IPS-15b (cell line): Measurements from ENCODE around the gene EED.

Experiments used
- H3K27me3 ChIP-seq: one replicate; pipeline ENCODE4 v1.6.1; 2013; ENCODE audit warnings: low read length; ENCODE audit not compliant: control insufficient read depth, insufficient read depth
- H3K36me3 ChIP-seq: one replicate; pipeline ENCODE4 v1.6.1; 2013; ENCODE audit warnings: low read length; ENCODE audit not compliant: control insufficient read depth, insufficient read depth
- H3K4me1 ChIP-seq: one replicate; pipeline ENCODE4 v1.6.1; 2013; ENCODE audit warnings: mild to moderate bottlenecking, low read length; ENCODE audit not compliant: control insufficient read depth, insufficient read depth
- H3K4me3 ChIP-seq: one replicate; pipeline ENCODE4 v1.5.1; 2013; ENCODE audit warnings: low read depth, low read length
- H3K9ac ChIP-seq: one replicate; pipeline ENCODE4 v1.6.1; 2013; ENCODE audit warnings: low read depth, mild to moderate bottlenecking, low read length
- H3K9me3 ChIP-seq: one replicate; pipeline ENCODE4 v1.6.1; 2013; ENCODE audit warnings: mild to moderate bottlenecking, low read length; ENCODE audit not compliant: control insufficient read depth, insufficient read depth

Gene EED, protein sequence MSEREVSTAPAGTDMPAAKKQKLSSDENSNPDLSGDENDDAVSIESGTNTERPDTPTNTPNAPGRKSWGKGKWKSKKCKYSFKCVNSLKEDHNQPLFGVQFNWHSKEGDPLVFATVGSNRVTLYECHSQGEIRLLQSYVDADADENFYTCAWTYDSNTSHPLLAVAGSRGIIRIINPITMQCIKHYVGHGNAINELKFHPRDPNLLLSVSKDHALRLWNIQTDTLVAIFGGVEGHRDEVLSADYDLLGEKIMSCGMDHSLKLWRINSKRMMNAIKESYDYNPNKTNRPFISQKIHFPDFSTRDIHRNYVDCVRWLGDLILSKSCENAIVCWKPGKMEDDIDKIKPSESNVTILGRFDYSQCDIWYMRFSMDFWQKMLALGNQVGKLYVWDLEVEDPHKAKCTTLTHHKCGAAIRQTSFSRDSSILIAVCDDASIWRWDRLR

GRCh38 chr11:86244522-86245368 is at the start of gene EED:
EED (plus strand) TSS chr11:86244753; CDS start chr11:86245230, 477 bp downstream.
- Histone ChIP-seq H3K9ac (peak within 1 kb of the TSS; percentile 99), H3K27me3 (no peaks in the 10 kb centered on the region), H3K36me3 (no peaks in the 10 kb centered on the region), H3K9me3 (no peaks in the 10 kb centered on the region), H3K4me1 (peaks cover 3% of the 10 kb centered on the region), H3K4me3 (peak within 1 kb of the TSS; percentile 96)

GRCh38 chr11:86194998-86195397 is 49.6 kb upstream of the EED start:
- Histone ChIP-seq H3K4me3 (no peak overlapping the region), H3K4me1 (peaks cover 3% of the 10 kb centered on the region), H3K9me3 (no peaks in the 10 kb centered on the region), H3K27me3 (peaks cover 12% of the 10 kb centered on the region), H3K9ac (no peak overlapping the region), H3K36me3 (no peaks in the 10 kb centered on the region)

DNA sequence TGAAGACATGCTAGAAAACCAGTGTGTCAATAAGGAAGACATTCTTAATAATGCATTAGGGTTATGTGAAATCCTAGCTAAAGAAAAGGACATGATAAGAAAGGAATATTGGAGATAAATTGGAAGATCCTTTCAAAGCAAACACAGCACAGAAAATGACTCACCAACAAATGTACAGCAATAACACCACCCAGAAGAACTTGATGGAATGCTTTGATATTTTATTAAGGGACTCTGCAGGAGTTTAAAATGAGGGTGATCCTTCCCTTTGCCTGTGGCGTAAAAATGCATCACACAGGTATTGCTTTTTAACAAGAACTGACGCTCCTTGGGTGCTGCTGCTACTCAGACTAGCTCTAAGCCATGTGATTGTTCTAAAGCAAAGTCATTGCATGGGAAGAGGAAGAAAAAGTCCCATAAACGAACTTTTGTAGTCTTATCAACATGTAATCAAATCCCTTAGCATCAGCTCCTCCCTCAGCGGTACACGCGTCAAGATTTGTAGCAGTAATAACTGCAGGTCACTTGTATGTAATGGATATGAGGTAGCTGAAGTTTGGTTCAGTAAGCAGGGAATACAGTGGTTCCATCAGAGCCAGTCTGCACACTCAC is 48.4 kb upstream of the EED start:
- Histone ChIP-seq H3K9me3 (no peaks in the 10 kb centered on the region), H3K36me3 (no peaks in the 10 kb centered on the region), H3K27me3 (peaks cover 15% of the 10 kb centered on the region), H3K4me3 (no peak overlapping the region), H3K4me1 (peaks cover 3% of the 10 kb centered on the region), H3K9ac (no peak overlapping the region)

- H3K36me3 ChIP-seq = no peaks in the 10 kb centered on the region
- H3K4me1 ChIP-seq = peaks cover 3% of the 10 kb centered on the region
- peaks cover 22% of the 10 kb centered on the region for H3K27me3 ChIP-seq
- no peak overlapping the region for H3K9ac ChIP-seq
- H3K9me3 ChIP-seq = no peaks in the 10 kb centered on the region
- H3K4me3 ChIP-seq = no peak overlapping the region
These were observed 47.6 kb upstream of the EED start for GRCh38 chr11:86196913-86197312.

GRCh38 chr11:86197448-86197847 is 47.1 kb upstream of the EED start:
- H3K4me1 ChIP-seq = peaks cover 3% of the 10 kb centered on the region
- H3K27me3 ChIP-seq = peaks cover 27% of the 10 kb centered on the region
- H3K4me3 ChIP-seq = no peak overlapping the region
- H3K36me3 ChIP-seq = no peaks in the 10 kb centered on the region
- H3K9ac ChIP-seq = no peak overlapping the region
- H3K9me3 ChIP-seq = no peaks in the 10 kb centered on the region

DNA sequence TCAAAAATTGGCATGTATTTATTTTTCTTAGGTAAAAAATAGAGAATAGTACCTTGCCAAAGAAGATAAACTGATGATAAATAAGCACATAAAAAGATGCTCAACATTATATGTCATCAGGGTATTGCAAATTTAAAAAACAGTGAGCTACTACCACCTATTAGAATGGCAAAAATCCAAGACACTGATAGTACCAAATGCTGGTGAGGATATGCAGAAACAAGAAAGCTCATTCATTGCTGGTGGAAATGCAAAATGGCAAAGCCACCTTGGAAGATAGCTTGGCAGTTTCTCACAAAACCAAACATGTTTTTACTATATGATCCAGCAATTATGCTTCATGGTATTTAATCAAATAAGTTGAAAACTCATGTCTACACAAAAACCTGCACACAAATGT is 46.4 kb upstream of the EED start:
- no peak overlapping the region for H3K9ac ChIP-seq
- H3K4me3 ChIP-seq = no peak overlapping the region
- H3K9me3 ChIP-seq = no peaks in the 10 kb centered on the region
- H3K4me1 ChIP-seq = peaks cover under 1% of the 10 kb centered on the region
- no peaks in the 10 kb centered on the region for H3K36me3 ChIP-seq
- peaks cover 26% of the 10 kb centered on the region for H3K27me3 ChIP-seq

- Histone ChIP-seq H3K4me1 (no peaks in the 10 kb centered on the region), H3K9me3 (no peaks in the 10 kb centered on the region), H3K9ac (no peak overlapping the region), H3K27me3 (peaks cover 31% of the 10 kb centered on the region), H3K4me3 (no peak overlapping the region), H3K36me3 (no peaks in the 10 kb centered on the region)
These were observed 45.2 kb upstream of the EED start for GRCh38 chr11:86199354-86199753.

DNA sequence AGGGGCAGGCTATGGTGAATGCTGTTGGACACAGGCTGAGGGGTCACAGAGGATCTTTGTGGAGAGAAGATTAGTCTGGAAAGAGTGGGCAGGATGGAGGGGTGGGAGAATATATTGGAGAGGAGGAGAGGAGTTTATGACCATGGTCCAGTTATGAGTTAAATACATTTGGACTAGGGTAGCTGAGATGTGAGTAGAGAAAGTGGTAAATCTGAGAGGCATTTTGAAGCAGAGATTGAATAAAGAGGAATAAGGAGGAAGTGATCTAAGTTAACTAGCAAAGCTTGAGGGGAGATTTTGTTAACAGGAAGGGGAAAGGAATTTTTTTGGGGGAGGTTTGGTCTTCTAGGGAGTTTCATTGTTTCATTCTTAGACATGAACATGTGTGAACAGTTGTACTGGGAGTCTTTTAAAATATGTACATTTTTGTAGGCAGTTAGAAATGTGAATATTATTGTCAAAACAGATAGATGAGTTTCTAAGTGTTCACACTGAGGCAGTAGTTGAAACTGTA is 43.1 kb upstream of the EED start:
- Histone ChIP-seq H3K4me1 (no peaks in the 10 kb centered on the region), H3K9me3 (no peaks in the 10 kb centered on the region), H3K9ac (no peak overlapping the region), H3K36me3 (no peaks in the 10 kb centered on the region), H3K4me3 (no peak overlapping the region), H3K27me3 (peaks cover 26% of the 10 kb centered on the region)

DNA sequence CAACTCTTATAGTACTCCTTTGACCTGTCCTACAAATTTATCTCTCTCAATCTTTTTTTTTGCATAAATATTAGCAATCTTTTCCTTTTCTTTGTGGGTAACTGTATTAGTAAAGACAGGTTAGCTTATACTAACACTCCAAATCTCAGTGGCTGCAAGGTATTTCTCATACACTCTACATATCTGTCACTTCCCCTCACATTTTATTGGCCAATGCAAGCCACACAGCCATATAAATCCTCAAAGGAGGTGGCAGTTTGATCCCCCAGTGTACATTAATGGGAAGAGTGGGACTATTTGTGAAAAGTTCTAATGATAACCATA is 42.6 kb upstream of the EED start:
- H3K36me3 ChIP-seq = no peaks in the 10 kb centered on the region
- peak overlapping the region; percentile 30 for H3K4me3 ChIP-seq
- H3K9me3 ChIP-seq = no peaks in the 10 kb centered on the region
- no peak overlapping the region for H3K9ac ChIP-seq
- H3K4me1 ChIP-seq = no peaks in the 10 kb centered on the region
- H3K27me3 ChIP-seq = peaks cover 26% of the 10 kb centered on the region

DNA sequence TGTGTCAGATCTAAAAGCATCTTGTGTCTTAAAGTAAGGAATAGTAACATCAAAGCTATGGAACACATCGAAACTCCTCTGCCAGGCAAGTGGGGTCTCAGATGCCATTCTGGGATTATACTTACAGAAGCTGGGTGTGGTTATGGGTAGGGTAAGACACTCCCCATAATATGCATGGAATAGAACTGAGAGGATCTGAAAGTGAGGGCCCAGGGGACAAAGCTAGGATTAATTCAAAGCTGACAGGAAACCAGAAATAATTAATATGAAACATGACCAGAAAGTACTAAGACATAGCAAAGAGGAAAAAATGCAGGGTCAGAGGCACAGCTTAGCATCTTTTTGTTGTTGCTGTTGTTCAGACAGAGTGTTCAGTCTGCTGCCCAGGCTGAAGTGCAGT is 40.2 kb upstream of the EED start:
- Histone ChIP-seq H3K4me3 (no peak overlapping the region), H3K9ac (no peak overlapping the region), H3K9me3 (no peaks in the 10 kb centered on the region), H3K27me3 (peaks cover 26% of the 10 kb centered on the region), H3K4me1 (no peaks in the 10 kb centered on the region), H3K36me3 (no peaks in the 10 kb centered on the region)

- Histone ChIP-seq H3K4me3 (no peak overlapping the region), H3K27me3 (peaks cover 26% of the 10 kb centered on the region), H3K4me1 (no peaks in the 10 kb centered on the region), H3K9me3 (no peaks in the 10 kb centered on the region), H3K9ac (no peak overlapping the region), H3K36me3 (no peaks in the 10 kb centered on the region)
These were observed 38.9 kb upstream of the EED start for GRCh38 chr11:86205421-86206336.
